Measurements from ENCODE around the gene FOXL1.

Gene FOXL1

DNA sequence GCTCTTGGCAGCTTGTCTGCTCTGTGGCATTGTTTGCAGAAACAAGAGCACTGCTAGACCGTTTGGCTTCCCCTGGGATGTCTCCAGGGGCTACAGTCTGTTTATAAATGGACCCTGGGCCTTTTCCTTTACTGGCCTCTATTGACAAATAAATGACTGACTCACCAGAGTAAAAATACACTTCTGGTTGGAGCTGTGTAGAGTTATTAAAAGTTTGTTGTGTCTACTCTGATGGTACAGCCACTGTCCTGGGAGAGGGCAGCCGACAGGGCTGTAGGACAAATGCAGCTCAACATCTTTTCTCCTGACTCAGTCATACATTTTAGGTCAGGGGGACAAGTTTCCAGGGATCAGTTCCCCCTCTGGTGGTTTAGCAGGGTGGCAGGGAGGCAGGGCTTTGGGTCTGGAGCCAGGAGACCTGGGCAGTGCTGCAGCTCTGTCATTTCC lies 30.0 kb downstream of the FOXL1 start:
- no peak for DNase-seq

DNA sequence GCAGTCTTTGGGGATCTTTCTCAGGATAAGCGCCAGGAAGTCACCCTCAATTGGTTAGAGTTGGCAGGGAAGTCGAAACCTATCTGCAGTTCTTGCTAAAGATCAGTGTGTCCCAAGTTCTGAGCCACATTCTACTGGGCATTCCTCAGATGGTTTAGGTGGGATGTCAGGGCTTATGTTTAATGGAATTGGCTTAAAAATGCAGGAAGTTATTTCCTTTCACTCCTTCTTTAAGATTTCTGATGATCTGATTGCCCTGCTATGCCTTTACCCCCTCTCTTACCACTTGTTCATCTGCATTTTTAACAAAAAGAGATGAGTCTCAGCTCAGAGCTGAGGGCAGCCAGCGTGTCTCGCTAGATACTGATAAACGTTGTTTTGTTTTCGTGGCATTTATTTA lies 30.8 kb downstream of the FOXL1 start:
- DNase-seq = no peak

DNA sequence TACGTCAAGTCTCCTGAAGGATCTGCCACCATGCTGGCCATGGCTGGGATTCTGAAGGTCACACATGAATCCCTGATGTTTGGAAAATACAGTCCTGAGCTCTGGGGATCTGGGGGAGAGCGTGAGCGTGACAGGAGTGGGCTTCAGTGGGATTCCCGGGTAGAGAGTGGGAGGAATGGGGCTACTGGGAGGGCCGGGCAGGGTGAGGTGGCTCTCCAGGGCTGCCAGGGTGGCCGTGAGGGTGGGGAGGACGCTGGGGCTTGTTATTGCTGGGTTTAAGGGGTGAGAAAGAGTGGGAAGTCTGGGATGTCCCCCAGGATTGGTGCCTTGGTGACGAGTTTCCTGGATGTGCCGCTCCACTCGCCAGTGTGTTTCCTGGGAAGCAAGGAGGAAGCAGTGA lies 31.3 kb downstream of the FOXL1 start:
- no peak for DNase-seq

DNA sequence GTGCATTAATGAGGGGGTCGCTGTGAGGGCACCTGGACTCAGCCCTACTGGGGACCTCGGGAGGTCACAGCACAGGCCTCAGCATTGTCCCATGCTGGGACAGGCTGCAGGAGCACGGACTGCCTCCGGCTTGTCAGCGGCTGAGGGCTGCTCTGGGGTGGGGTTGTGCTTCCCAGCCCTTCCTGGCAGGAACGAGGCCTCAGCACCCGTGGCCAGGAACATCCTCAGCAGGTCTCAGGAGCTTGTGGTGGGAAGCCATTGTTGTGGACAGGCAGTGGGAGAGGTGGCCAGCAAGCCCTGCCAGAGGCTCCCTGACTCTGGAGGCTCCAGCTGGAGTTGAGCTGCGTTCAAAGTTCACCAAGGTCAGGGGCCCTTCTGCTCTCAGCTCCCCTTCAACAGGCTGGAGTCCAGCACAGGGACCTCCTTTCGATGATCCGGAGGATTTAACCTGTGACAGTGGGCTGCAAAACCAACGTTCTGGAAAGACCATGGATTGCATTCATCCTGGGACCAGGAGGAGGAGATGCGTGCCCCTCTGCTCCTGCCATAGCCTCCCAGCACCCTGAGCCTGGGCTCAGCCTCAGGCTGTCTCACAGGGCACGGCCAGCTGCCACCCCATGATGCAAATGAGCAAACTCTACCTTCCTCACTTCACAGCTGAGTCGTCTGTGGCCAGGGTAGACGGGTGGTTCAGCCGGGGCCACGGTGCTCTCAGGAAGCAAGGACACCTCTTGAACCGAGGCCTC lies 32.6 kb downstream of the FOXL1 start:
- DNase-seq = no peak

DNA sequence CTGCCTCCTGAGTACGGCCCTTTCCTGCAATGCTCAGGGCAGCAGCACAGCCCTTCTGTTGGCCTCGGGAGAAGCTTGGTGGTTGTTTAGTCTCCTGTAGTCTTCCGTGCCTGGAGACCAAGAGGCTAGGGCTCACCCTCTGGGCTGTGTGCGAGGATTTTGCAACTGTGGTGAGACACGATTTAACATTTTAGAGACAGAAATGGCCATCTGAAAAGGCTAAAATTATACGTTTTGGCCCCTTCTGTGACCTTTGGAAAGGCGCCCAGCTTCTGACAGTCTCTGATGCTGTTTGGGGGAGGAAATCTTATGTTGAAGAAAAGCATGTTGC lies 33.1 kb downstream of the FOXL1 start:
- no peak for DNase-seq

DNA sequence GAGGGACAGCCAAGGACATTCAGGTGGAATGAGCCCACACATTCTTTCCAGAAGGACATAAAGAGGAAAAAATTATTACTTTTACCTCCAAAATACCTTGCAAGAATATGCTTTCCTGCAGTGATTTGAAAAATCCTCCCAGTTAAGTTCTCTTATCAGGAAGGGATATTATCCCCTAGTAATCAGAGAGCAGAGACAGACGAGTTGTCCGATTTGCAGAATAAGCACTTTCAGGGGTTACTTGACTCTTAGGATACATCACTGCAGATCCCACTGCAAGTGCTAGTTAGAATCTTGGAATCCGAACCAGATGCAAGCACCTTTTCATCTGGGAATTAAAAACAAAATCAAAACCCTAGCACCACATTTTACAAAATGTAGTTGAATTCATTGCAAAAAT lies 33.6 kb downstream of the FOXL1 start:
- no peak for DNase-seq

DNA sequence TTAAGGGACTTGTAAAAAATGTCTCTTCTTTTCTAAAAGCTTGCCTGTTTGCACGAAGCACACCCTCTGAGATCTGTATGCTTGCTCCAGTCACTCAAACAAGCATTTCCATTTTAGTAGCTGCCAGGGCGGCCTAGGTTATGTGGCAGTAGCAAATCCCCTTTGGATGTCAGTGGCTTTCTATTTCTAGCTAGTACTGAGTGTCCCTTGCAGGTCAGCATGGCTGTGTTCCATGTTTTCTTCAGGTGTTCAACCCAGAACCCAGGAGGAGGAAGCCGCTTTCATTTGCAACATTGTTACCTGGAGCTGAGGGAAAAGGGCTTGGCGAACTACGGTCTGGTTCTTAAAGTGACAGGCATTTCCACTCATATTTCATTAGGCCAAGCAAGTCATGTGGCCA lies 36.4 kb downstream of the FOXL1 start:
- no peak for DNase-seq

DNA sequence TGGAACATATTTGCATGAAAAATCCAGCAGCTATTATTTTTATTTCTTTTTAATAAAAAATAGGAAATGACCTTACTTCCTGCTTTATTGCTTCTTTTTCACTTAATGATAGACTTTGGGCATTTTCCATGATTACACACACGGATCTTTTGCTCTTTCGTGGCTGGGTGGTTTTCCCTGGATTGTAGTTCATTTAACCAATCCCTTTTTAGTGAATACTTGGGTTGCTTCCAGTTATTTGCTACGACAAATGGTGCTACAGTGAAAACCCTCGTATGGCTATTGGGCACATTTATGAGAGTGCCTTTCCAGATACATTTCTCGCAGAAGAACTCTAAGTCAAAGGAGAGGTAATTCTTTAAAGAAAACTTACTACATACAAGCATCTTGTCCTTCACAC lies 38.6 kb downstream of the FOXL1 start:
- no peak for DNase-seq

DNA sequence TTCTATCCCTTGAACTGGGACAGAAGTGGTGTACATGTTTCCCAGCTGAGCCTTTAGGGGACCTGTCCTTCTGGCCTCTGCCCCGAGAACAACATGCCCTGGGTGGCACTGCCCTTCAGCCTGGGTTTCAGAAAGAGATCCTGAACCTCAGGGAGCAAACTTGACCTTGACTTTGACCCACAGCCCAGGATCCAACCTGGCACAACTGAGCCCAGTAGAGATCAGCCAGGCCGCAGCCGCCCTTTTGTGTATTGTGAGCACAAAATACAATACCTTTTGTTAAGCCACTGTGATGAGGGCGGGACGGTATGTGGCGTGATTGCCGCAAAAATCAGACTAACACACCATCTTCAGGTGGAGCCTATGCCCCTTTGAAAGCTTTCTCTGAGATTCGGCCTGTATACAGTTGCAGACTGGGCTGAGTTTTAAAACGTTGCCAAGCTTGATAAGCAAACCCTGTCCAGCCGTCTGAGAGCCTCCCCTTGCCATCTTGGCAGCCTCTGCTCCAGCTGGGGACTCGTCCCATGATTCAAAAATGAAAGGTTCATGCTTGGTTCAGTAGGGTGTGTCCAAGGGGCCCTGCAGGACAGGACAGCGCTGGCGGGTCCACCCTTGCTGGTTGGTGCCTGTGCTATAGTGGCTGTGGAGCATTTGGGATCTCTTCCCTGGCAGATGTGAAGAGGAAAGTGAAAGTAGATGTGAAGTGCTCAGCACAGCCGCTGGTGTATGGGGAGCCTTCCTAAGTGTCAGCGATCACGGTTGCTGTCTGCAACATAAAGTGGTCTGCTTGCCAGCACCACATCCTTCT lies 40.3 kb downstream of the FOXL1 start:
- no peak for DNase-seq

DNA sequence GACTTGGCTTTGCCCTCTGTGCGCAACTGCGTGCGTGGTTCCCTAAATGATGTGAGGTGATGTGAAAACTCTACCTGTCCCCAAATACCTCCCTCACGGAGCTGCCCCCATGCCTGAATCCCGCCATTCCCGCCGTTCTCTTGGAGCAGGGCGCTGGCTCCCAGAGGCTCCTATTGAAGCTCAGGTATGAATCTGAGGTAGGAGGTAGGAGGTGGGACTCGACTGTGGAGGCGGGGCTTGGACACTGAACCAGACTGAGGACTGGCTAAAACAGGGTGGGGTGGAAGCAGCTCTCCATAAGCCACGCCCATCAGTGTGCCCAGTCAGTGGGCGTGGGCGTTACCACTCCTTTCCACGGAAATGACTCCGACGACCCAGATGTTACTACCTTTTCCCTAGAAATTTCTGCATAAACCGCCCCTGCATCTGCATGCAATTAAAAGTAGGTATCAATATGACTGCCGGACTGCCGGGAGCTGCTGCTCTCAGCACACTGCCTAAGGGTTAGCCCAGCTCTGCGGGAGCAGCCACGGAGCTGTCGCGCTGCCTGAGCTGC lies 41.0 kb downstream of the FOXL1 start:
- no peak for DNase-seq

DNA sequence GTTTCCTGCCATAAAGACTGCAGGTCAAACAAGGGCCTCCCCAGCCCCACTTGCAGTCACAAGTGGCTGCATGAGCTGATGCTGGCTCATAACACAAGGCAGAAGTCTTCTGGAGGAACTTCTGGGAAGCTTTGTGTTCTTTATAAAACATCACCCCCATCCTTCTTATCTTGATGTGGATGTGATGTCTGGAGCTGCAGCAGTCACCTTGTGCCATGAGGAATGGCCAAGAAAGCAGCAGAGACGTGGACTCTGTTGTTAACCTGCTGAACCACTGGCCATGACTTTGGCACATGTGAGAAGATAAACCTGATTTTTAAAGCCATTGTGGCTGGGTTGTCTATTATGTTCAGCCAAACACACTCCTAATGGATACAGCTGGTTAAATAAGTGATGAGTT lies 41.8 kb downstream of the FOXL1 start:
- DNase-seq = no peak

DNA sequence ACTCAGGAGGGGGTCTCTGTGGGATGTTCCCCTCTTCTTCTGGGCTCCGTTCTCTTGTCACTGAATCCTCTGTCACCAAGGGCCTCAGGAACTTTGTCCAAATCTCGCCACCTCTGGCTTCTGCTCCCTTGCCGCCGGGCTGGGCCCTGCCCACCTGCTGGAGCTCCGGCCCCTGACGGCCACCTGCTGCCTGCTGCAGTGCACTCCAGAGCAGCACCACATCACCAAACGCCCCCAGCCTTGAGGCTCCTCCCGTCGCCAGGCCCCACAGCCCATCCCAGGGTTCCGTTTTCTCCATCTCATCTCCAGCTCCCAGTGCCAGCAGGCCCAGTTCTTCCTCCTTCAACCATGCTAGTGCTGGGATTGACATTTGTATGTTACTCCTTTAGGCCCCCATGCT lies 43.6 kb downstream of the FOXL1 start:
- no peak for DNase-seq

DNA sequence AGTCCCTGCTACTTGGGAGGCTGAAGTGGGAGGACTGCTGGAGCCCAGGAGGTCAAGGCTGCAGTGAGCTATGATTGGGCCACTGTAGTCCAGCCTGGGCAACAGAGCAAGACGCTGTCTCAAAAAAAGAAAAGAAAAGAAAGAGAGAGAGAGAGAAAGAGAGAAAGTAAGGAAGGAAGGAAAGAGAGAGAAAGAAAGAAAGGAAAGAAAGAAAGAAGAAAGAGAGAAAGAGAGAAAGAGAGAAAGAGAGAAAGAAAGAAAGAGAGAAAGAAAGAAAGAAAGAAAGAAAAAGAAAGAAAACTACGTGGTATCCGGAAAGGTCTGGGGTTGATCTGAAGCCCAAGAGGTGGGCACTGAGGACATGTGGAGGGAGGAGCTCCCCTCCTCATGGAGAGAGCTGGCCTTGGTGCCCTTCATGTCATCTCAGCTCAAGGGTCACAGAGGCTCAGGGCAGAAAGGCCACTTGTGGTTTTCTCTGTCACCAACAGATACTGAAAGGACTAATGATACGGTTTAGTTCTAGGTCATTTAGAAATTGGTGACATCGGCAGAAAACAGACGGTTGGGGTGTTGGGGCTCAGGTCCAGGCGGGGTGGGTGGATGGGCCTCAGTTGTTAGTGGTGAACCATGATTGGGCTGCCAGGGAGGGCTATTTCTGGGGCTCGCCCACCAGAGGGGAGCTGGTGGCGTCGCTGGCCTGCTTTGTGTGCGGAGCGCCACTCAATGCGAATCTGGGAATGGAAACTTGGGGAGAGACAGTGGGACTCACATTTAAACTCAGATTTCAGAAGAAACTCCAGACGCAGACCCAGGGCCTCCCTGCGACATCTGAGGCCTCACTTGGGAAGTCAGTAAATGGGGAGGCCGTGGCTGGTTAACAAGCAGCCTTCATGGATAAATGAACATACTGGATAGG lies 44.6 kb downstream of the FOXL1 start:
- DNase-seq = no peak

DNA sequence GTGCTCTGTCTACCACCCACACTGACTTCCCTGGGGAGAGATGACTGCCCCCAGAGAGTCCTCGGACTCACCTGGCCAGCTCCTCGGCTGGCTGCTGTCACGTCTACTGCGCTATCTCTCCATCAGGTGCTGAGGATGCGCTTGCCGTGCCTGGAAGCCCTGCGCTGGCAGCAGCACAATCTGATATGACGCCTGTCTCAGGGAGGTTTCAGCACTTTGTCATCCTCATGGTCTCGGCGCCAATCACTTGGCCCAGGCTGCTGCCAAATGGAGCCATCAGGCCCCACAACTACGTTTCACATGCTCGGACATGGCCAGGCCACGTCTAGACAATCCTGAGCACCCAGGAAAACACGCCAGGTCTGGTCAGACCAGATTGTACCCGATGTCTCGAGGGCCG lies 46.7 kb downstream of the FOXL1 start:
- no peak for DNase-seq

DNA sequence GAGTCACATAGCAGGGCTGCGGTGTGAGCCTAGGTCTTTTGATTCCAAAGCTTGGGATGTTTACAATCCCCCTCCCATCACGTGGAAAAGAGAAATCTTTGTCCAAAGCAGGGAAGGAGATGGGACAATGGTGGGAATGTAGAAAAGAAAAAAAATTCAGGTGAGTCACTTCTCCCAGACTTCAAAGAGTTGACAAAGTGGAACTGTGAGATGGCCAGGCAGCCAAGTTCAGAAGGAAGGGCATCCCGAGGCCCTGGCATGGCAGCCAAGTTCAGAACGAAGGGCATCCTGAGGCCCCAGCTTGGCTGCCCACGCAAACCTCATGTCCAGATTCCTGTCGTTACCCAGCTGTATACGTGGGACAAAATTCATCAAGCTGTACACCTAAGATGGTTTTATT lies 47.5 kb downstream of the FOXL1 start:
- DNase-seq = no peak

DNA sequence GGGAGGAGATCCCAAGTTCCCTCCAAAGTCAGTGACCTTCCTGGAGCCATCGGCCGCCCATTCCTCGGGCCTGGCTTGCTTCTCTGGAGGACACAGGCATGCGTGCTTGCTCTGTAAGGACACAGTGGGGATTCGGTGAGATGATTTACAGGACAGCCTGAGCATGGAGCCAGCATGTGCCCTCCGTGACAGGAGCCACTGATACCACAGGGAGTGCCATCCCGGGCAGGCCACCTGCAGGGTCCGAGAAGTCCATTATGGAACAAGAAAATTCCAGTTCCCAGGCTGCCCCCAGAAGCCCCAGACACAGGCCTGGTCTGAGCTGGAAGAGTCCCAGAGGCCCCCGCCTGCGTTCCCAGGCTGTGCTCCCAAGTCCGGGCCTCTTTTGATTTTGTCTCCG lies 47.9 kb downstream of the FOXL1 start:
- no peak for DNase-seq

DNA sequence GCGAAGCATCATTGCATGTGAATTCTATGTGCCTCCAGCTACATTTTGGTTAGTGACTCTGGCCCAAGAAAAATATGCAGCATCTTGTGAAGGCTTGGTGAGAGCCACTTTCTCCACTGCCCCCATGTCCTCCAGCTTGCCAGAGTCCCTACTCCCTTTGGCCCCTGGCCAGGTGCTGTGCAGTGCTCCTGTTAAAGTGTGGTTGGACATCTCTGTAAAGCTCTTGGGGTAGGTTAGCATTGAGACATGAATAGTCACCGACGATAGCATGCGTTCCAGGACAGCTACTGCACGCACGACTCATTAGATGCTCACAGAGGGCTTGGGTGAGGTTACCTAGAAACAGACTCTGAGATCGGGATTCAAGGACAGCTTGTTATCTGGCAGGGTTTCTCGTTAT lies 48.6 kb downstream of the FOXL1 start:
- no peak for DNase-seq

DNA sequence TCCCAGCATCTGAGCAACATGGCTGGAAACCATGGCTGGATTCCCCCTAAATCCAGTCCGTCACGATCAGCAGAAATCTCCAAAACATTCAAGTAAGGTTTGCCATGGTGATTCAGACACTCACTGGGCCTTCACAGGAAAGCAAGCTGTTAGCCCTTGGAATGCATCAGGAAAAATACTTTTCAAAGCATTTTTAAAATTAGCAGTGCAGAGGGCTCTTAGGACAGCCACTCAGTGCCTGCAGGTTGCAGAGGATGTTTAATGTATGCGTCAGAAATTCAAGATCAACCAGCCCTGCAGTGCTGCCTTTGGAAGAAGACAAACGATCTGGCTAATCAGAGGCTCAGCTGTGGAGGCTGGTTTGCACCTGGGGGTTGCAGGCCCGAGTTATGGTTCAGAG lies 50.3 kb downstream of the FOXL1 start:
- DNase-seq = no peak

DNA sequence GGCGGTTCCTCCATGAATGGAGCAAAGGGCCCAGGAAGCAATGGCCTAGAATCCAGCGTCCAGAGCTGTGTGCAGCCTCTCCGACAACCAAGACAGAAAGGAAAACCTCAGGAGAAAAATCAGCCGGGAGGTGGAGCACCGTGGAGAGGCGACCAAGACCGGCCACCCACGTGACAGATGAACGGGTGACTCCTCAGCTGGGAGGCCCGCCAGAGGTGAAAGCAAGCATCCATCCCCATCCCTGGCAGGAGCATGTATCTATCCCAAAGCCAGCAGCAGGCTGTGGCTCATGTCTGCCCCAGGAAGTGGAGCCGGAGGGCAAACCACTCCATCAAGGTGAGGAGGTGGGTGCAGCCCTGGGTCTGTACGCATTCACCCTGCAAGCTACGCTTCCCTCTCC lies 52.1 kb downstream of the FOXL1 start:
- DNase-seq = no peak

DNA sequence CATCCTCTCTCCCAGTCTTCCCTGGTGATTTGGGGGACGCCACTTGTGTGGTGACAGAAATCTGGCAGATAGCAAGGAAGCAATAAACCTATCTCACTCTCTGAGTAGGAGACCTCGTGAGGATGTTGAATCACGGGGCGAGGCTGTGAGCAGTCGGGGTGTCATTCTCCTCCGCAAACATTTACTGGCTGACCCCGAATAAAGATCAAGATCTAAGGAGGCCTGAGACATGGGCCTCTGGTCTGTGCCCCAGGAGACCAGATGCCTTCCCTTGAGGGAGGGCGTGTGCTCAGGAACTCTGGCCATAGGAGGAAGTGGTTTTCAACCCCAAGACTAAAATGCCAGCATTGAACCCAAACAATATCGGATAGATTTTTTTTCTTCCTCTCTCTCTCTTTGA lies 53.1 kb downstream of the FOXL1 start:
- DNase-seq = no peak
